B cell (primary cell): Measurements from ENCODE around the gene WBP2. TPM values are rescaled to one million over a fixed set of nuclear protein-coding genes. Genes with fewer than 3 reads are reported as not detected.

ENCODE experiments used
- ATAC-seq: fragments of 200-7000 bp; cut with Tn5 transposase; one replicate; pipeline ENCODE4 v1.10.0; 2021; ENCODE audit warnings: low read depth, mild to moderate bottlenecking, moderate number of reproducible peaks, moderate library complexity
- CTCF ChIA-PET: fragments of 350-600 bp; sonication (Branson Sonifier 250); formaldehyde crosslinking; loops from one replicate; lab custom pipeline; 2021; ENCODE audit warnings: antibody characterized with exemption, inconsistent platforms; lab: Charles Lee
- POLR2A ChIA-PET: fragments of 350-600 bp; sonication (Branson Sonifier 250); formaldehyde crosslinking; loops from one replicate; lab custom pipeline; 2021; ENCODE audit warnings: antibody characterized with exemption; lab: Charles Lee
- DNase-seq: peaks from one replicate; pipeline ENCODE4 v3.0.0; 2013
- H2AFZ ChIP-seq: 2 replicates; pipeline ENCODE4 v1.6.1; 2012; ENCODE audit warnings: mild to moderate bottlenecking, low read depth, low read length; ENCODE audit not compliant: insufficient read depth, poor library complexity, severe bottlenecking
- H3K27ac ChIP-seq, 2 donors: 1 replicate in 1 of 2; 2 replicates in 1 of 2; pipeline ENCODE4 v1.5.1; 2012 to 2013; ENCODE audit warnings: low read length in 2 of 2, mild to moderate bottlenecking in 2 of 2, moderate library complexity in 1 of 2
- H3K27me3 ChIP-seq, 4 experiments: fragments of 200-600 bp in 1 of 4; sonication (generic) in 1 of 4; replicated peaks in 1 of 4; 1 replicate in 2 of 4; 2 replicates in 2 of 4; pipeline versions ENCODE4 v1.6.1 to v1.7.0; 2013 to 2016; ENCODE audit warnings: low read length in 3 of 4, mild to moderate bottlenecking in 2 of 4, mixed read lengths in 1 of 4, moderate library complexity in 1 of 4; ENCODE audit not compliant: insufficient read depth in 4 of 4, control insufficient read depth in 3 of 4; ENCODE audit errors: control extremely low read depth in 1 of 4
- H3K36me3 ChIP-seq, 2 experiments: replicated peaks in 1 of 2; 1 replicate in 1 of 2; 2 replicates in 1 of 2; pipeline versions ENCODE4 v1.6.1 to v1.7.1; 2013; ENCODE audit warnings: low read length in 1 of 2; ENCODE audit not compliant: insufficient read depth in 2 of 2, control insufficient read depth in 1 of 2; ENCODE audit errors: control extremely low read depth in 1 of 2, extremely low read depth in 1 of 2
- H3K4me1 ChIP-seq, 2 donors: fragments of 200-600 bp in 1 of 2; sonication (generic) in 1 of 2; 1 replicate in 1 of 2; 2 replicates in 1 of 2; pipeline versions ENCODE4 v1.5.1 to v1.6.1; 2013 to 2017; ENCODE audit warnings: low read length in 2 of 2; ENCODE audit not compliant: control insufficient read depth in 2 of 2, insufficient read depth in 2 of 2
- H3K4me2 ChIP-seq: replicated peaks from 2 replicates; pipeline ENCODE3; 2012; ENCODE audit warnings: mild to moderate bottlenecking, low read depth, low read length; ENCODE audit not compliant: poor library complexity, severe bottlenecking
- H3K4me3 ChIP-seq, 5 experiments: fragments of 200-600 bp in 1 of 5; sonication (generic) in 1 of 5; 1 replicate in 3 of 5; 2 replicates in 2 of 5; pipeline versions ENCODE4 v1.5.1 to v1.7.0; 2011 to 2016; ENCODE audit warnings: low read length in 4 of 5, mild to moderate bottlenecking in 4 of 5, low read depth in 2 of 5, control low read depth in 1 of 5, moderate library complexity in 1 of 5; ENCODE audit not compliant: insufficient read depth in 1 of 5; ENCODE audit errors: control extremely low read depth in 1 of 5, extremely low read depth in 1 of 5
- H3K79me2 ChIP-seq: fragments of 200-600 bp; sonication (generic); one replicate; pipeline ENCODE4 v1.6.0; 2016; ENCODE audit warnings: low read length; ENCODE audit not compliant: control insufficient read depth, insufficient read depth
- H3K9ac ChIP-seq: fragments of 200-600 bp; sonication (generic); 2 replicates; pipeline ENCODE4 v1.6.1; 2017; ENCODE audit warnings: mild to moderate bottlenecking, low read length, moderate library complexity
- H3K9me3 ChIP-seq, 3 donors: one replicate each; pipeline versions ENCODE4 v1.6.1 to v1.7.1; 2013; ENCODE audit warnings: low read length in 2 of 3; ENCODE audit not compliant: control insufficient read depth in 2 of 3, insufficient read depth in 1 of 3; ENCODE audit errors: control extremely low read depth in 1 of 3
- H4K20me1 ChIP-seq: 2 replicates; pipeline ENCODE4 v1.6.0; 2012; ENCODE audit warnings: mild to moderate bottlenecking, low read length; ENCODE audit not compliant: insufficient read depth, control insufficient read depth, poor library complexity, severe bottlenecking
- H3K27ac Mint-ChIP-seq: one replicate; pipeline ENCODE4 v1.8.0; 2021; ENCODE audit warnings: mixed read lengths
- H3K27me3 Mint-ChIP-seq: one replicate; pipeline ENCODE4 v1.8.0; 2021; ENCODE audit warnings: mixed read lengths
- H3K4me1 Mint-ChIP-seq: one replicate; pipeline ENCODE4 v1.8.0; 2021; ENCODE audit warnings: mixed read lengths
- H3K4me3 Mint-ChIP-seq: one replicate; pipeline ENCODE4 v1.8.0; 2021; ENCODE audit warnings: mixed read lengths
- H3K9me3 Mint-ChIP-seq: one replicate; pipeline ENCODE4 v1.8.0; 2022; ENCODE audit warnings: mixed read lengths; ENCODE audit not compliant: insufficient read depth
- CTCF ChIP-seq: fragments of 200-600 bp; IDR thresholded peaks from one replicate; pipeline ENCODE4 v1.8.0; 2022; ENCODE audit warnings: antibody characterized with exemption, mild to moderate bottlenecking
- EZH2 ChIP-seq: IDR thresholded peaks from 2 replicates; pipeline ENCODE4 v1.6.1; 2012; ENCODE audit warnings: borderline replicate concordance, low read depth, mild to moderate bottlenecking, moderate library complexity, low read length; ENCODE audit not compliant: insufficient read depth, poor library complexity, severe bottlenecking
- WGBS: methylation state at CpG from one replicate; pipeline ENCODE4 v1.1.5; 2013; ENCODE audit warnings: missing lambda C conversion rate; ENCODE audit not compliant: insufficient coverage; 5-methylcytosine and 5-hydroxymethylcytosine counted together
- intact Hi-C: fragments of 100-400 bp; cut with micrococcal nuclease; formaldehyde crosslinking; loops from one replicate; pipeline ENCODE4 v1.10.0; 2022
- polyA plus RNA-seq: library from polyadenylated mRNA; depleted of rRNA; stranded (reverse); fragments of >200 nt; gene quantifications from 2 replicates; pipeline ENCODE4 v1.2.3, GENCODE V29; 2012
- total RNA-seq, 2 donors: library from RNA; stranded (reverse); fragments of 120-200 nt in 1 of 2; gene quantifications; 1 replicate in 1 of 2; 2 replicates in 1 of 2; pipeline versions ENCODE4 v1.2.3 to v1.2.4, GENCODE V29; 2013 to 2022

The WBP2 gene
- total and polyA plus RNA-seq, 2 donors (not counting 1 experiment from before 2014, with no cell fraction given) = 88.6 to 140 TPM

GRCh38 chr17:75874323-75875181, 19.4 kb upstream of the WBP2 start:
- Histone ChIP-seq H3K27me3 (peaks cover 0 to 7% (median 1%) of the 10 kb centered on the region in 4 experiments), H3K27ac (no peak overlapping the region), H3K79me2 (no peaks in the 10 kb centered on the region), H3K9me3 (no peaks in the 10 kb centered on the region), H3K4me2 (no peak overlapping the region), H2AFZ (no peak overlapping the region), H3K4me3 (no peak overlapping the region), H3K4me1 (peaks cover 30 to 44% of the 10 kb centered on the region in 2 donors), H3K9ac (no peak overlapping the region), H3K36me3 (no peaks in the 10 kb centered on the region), H4K20me1 (no peaks in the 10 kb centered on the region)
- Mint-ChIP-seq H3K27ac (no peak overlapping the region), H3K27me3 (no peaks in the 10 kb centered on the region), H3K4me1 (peaks cover 31% of the 10 kb centered on the region), H3K9me3 (no peaks in the 10 kb centered on the region), H3K4me3 (no peak overlapping the region)
- TF ChIP-seq EZH2 (no peak), CTCF (no peak)
- WGBS = 96% methylated on average over 33 of the region's 38 CpGs
- intact Hi-C loops = loop anchor here (5.0 kb wide), 1 partner anchor 32 kb away; the partner anchor contains the start of gene UNC13D
- POLR2A ChIA-PET = interaction anchor here (0.6 to 2.0 kb wide), 5 partner anchors 10 to 96 kb away, joined by 3 to 12 read pairs (median 5); partner anchors contain the start of gene TRIM65
- ATAC-seq (no peak), DNase-seq (no peak)
- CTCF ChIA-PET = interaction anchor here (1.6 to 5.6 kb wide), 4 partner anchors 15 to 29 kb away, joined by 10 to 52 read pairs (median 24); partner anchors contain the start of genes TRIM65 and WBP2
